ENCODE data around the gene RAPGEF4.

Gene RAPGEF4

DNA sequence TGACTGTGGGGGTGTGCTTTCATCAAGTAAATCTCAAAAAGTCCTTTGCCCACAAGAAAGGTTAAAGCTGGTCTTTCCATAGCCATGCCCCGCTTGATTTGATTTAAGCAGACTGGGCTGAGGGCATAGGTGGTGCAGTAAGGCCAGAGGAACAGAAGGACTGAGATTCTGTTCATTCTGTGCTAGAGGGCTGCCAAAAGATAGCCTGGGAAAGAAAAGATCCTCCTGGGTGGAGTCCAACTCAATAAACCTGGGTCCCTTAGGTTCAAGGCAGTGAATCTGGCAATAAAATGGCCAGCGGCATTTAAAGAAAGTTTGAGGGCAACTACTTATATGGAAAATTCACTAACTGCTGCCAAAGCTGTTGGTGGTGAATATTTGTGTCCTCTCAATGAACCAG lies 280.8 kb downstream of the RAPGEF4 start:
- TF ChIP-seq, protein P1, sequence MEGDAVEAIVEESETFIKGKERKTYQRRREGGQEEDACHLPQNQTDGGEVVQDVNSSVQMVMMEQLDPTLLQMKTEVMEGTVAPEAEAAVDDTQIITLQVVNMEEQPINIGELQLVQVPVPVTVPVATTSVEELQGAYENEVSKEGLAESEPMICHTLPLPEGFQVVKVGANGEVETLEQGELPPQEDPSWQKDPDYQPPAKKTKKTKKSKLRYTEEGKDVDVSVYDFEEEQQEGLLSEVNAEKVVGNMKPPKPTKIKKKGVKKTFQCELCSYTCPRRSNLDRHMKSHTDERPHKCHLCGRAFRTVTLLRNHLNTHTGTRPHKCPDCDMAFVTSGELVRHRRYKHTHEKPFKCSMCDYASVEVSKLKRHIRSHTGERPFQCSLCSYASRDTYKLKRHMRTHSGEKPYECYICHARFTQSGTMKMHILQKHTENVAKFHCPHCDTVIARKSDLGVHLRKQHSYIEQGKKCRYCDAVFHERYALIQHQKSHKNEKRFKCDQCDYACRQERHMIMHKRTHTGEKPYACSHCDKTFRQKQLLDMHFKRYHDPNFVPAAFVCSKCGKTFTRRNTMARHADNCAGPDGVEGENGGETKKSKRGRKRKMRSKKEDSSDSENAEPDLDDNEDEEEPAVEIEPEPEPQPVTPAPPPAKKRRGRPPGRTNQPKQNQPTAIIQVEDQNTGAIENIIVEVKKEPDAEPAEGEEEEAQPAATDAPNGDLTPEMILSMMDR (IDR thresholded peaks at IDR 0.05; ENCODE audit: low read depth, low read length), result no peak
- no peak for DNase-seq (ENCODE audit: extremely low read depth, low read depth)

DNA sequence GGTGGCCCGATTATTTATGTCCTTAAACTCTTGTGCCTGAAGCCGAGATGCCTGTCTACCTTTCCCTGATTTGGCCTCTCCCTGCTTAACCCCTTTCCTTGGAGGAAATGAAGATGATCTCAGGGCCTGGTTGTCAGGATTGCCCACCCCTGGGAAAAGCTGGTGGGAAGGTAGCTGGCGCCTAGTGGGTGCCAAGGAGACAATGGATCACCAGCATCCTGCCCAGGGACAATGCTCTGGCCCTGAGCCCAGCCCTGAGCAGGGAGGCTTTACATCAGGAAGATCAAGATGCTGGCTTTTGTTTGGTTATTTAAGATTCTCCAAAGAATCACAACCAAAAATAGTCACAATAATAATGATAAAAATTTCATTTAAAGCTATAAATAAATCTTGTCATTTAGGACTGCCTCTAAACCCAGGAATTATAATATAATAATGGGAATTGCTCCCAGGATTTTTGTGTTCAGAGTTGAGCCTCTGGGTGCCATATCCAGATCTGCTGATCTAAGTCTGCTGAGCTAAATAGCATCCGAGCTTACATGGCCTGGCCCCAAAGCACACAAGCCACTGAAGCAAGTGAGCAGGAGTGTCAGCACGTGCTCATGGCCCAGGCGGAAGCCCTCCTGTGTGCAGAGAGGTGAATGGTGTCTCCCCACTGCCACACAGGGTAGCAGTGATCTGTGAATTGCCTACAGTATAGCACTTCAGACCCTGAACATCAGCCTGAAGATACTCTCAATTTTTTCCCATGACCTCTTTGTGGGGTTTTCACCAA lies 282.2 kb downstream of the RAPGEF4 start:
- TF ChIP-seq, protein P1 (IDR thresholded peaks at IDR 0.05; ENCODE audit: low read depth, low read length), result no peak
- no peak for DNase-seq (ENCODE audit: extremely low read depth, low read depth)

DNA sequence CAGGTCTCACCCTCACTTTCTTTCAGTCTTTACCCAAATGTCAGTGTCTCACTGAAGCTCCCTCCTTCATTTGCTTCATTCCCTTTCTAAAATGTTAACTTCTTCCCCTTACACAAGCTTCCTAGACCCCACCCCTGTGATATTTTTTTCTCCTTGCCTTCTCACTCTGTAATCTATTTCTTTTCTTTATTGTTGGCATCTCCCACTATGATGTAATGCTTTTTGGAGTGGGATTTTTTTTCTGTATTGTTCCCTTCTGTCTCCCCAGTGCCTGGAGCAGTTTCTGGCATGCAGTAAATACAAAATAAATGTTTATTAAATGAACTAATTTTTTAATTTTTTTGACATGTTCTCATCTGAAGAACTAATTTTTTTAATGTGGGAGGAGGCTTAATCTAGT lies 284.1 kb downstream of the RAPGEF4 start:
- no peak for DNase-seq (ENCODE audit: extremely low read depth, low read depth)
- TF ChIP-seq, protein P1 (IDR thresholded peaks at IDR 0.05; ENCODE audit: low read depth, low read length), result no peak

- TF ChIP-seq, protein P1 (IDR thresholded peaks at IDR 0.05; ENCODE audit: low read depth, low read length), result peak; percentile 38
- no peak for DNase-seq (ENCODE audit: extremely low read depth, low read depth)
Observed at GRCh38 chr2:173021939-173022371, 286.3 kb downstream of the RAPGEF4 start.

DNA sequence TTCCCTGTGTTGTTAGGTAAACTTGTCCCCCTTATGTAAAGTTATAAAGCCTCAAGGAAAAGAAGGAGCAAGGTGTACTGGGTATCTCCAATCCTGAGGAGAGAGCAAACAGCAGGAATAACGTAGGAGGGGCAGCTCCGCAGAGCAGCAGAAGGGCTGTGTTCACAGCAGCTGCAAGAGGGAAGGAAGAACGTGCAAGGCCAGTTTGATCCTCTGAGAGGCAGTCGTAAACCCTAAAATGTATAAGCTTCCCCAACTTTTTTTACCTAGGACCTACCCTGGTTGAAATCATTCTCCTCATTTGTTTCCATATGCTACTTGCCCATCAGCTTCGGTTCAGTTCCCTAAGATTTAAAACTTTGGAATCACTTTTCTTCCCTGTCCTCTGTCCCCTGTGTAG lies 288.1 kb downstream of the RAPGEF4 start:
- no peak for DNase-seq (ENCODE audit: extremely low read depth, low read depth)
- TF ChIP-seq, protein P1 (IDR thresholded peaks at IDR 0.05; ENCODE audit: low read depth, low read length), result no peak

- TF ChIP-seq, protein P1 (IDR thresholded peaks at IDR 0.05; ENCODE audit: low read depth, low read length), result no peak
Observed at GRCh38 chr2:173026479-173026878, 290.8 kb downstream of the RAPGEF4 start.

DNA sequence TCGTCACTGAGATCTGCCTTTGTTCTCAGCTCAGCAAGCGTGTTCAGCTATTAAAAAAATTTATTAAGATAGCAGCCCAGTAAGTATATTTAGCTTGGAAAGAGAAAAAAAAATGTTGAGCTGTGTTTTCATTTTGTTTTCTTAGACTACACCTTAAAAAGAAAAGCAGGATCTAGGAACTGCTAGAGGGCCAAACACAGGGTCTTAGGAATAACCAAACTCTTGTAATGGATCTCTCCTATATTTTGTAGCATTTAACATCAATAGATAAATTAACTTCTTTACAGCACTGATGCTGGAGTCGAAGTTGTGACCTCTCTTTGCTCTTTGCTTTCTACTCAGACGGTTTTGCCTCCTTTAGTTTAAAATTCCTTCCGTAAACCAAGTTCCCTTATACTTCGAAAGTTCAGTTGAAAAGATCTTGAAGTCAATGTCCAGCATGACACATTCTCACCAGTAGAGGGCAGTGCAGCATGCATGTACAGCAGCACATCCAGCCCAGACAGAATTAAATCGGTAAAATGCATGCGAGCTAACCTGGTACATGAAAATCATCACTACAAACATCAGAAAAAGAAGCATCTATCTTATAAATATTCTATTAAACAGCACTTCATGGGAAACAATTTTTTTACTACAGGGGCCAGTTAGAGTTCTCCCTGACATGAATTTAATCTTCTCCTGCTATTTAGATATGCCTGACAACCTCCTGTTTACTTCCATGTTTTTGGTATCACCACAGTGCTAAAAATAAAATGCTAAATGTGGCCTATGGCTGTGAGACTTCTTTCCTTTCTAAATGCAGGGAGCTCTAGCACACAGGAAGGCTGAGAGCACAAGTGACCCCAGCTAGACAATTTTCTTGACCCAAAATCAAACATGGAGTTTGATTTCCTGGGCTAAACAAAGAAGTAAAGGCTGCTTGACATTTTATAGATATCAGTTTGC lies 291.8 kb downstream of the RAPGEF4 start:
- TF ChIP-seq, protein P1 (IDR thresholded peaks at IDR 0.05; ENCODE audit: low read depth, low read length), result peak; percentile 86
- DNase-seq (ENCODE audit: extremely low read depth, low read depth), result peak; percentile 80

More at GRCh38 chr2:173026479-173026878, 290.8 kb downstream of the RAPGEF4 start:
- no peak for DNase-seq (ENCODE audit: extremely low read depth, low read depth)

Measured in AG09319 (cell line).